A673 (cell line): ENCODE results near the gene ZFPM1. TPM values are rescaled to one million over a fixed set of nuclear protein-coding genes. Genes with fewer than 3 reads are reported as not detected.

ENCODE experiments used
- BruUV-seq: library from RNA; stranded (reverse); fragments of 400-500 nt; replicated peaks from 2 replicates; lab custom pipeline; 2021; lab: Mats Ljungman, UMichigan
- CTCF ChIA-PET: fragments of 300-600 bp; sonication (Branson Sonifier 250); formaldehyde crosslinking; loops from one replicate; lab custom pipeline; 2022; ENCODE audit warnings: antibody characterized with exemption; lab: Charles Lee
- POLR2A ChIA-PET: fragments of 300-600 bp; sonication (Branson Sonifier 250); formaldehyde crosslinking; loops from one replicate; lab custom pipeline; 2022; ENCODE audit warnings: antibody characterized with exemption; ENCODE audit not compliant: low non-redundant PET; lab: Charles Lee
- DNase-seq: peaks from one replicate; pipeline ENCODE4 v3.0.0-alpha.2; 2015; ENCODE audit warnings: low spot score
- H3K27ac ChIP-seq: fragments of 200-600 bp; sonication (generic); 2 replicates; pipeline ENCODE4 v1.5.1; 2016; ENCODE audit warnings: mixed run types, low read depth, mild to moderate bottlenecking, mixed read lengths, antibody characterized with exemption, low read length; ENCODE audit not compliant: poor library complexity, severe bottlenecking
- H3K27me3 ChIP-seq: fragments of 200-600 bp; sonication (generic); replicated peaks from 2 replicates; pipeline ENCODE4 v1.6.1; 2017; ENCODE audit warnings: mixed run types, low read depth, mild to moderate bottlenecking, mixed read lengths, antibody characterized with exemption, low read length; ENCODE audit not compliant: insufficient read depth, poor library complexity
- H3K36me3 ChIP-seq: fragments of 200-600 bp; sonication (generic); 2 replicates; pipeline ENCODE4 v1.6.1; 2016; ENCODE audit warnings: mixed run types, mild to moderate bottlenecking, mixed read lengths, antibody characterized with exemption, low read length; ENCODE audit not compliant: insufficient read depth, poor library complexity, severe bottlenecking
- H3K4me1 ChIP-seq: fragments of 200-600 bp; sonication (generic); 2 replicates; pipeline ENCODE4 v1.6.1; 2017; ENCODE audit warnings: mixed run types, mild to moderate bottlenecking, mixed read lengths, antibody characterized with exemption, low read length; ENCODE audit not compliant: insufficient read depth, poor library complexity, severe bottlenecking
- H3K4me3 ChIP-seq: fragments of 200-600 bp; sonication (generic); 2 replicates; pipeline ENCODE4 v1.5.1; 2016; ENCODE audit warnings: low read depth, mixed run types, mild to moderate bottlenecking, mixed read lengths, low read length; ENCODE audit not compliant: poor library complexity, severe bottlenecking
- H3K9me3 ChIP-seq: fragments of 200-600 bp; sonication (generic); 2 replicates; pipeline ENCODE4 v1.6.1; 2016; ENCODE audit warnings: mixed run types, low read depth, mild to moderate bottlenecking, mixed read lengths, antibody characterized with exemption, low read length; ENCODE audit not compliant: poor library complexity, severe bottlenecking
- CTCF ChIP-seq: fragments of 300-800, 200-600 bp; sonication (generic); conservative IDR thresholded peaks from 2 replicates; pipeline ENCODE4 v1.5.1; 2017; ENCODE audit warnings: low read depth, mild to moderate bottlenecking, antibody characterized with exemption, low read length, moderate library complexity, mixed read lengths
- EZH2 ChIP-seq: fragments of 200-600 bp; sonication (generic); IDR thresholded peaks from 2 replicates; pipeline ENCODE4 v1.6.1; 2017; ENCODE audit warnings: borderline replicate concordance, low read depth, mild to moderate bottlenecking, mixed read lengths, antibody characterized with exemption, low read length; ENCODE audit not compliant: poor library complexity, severe bottlenecking
- intact Hi-C: fragments of 100-400 bp; cut with micrococcal nuclease; formaldehyde crosslinking; loops from one replicate; pipeline ENCODE4 v1.10.0; 2022; ENCODE audit not compliant: unreplicated experiment
- total RNA-seq: library from RNA; stranded (reverse); gene quantifications from 2 replicates; pipeline ENCODE4 v1.2.3, GENCODE V29; 2021

Gene ZFPM1
- total RNA-seq, 1 experiment from 2014 or later, result 5.6 TPM

- no peaks in the 10 kb centered on the region for H3K36me3 ChIP-seq
- no peak for TF ChIP-seq CTCF
- TF ChIP-seq EZH2, result no peak
- ChIA-PET CTCF (interaction anchor here (0.6 kb wide), 1 partner anchor 61 kb away, joined by 3 read pairs; no protein-coding TSS in a partner anchor), POLR2A (no interaction called here)
- no peak for DNase-seq
- no TSS peak for BruUV-seq
- H3K4me3 ChIP-seq, result no peak overlapping the region
- H3K4me1 ChIP-seq, result peaks cover 11% of the 10 kb centered on the region
- intact Hi-C loops, result no loop called here
- no peak overlapping the region for H3K27ac ChIP-seq
- H3K9me3 ChIP-seq, result no peaks in the 10 kb centered on the region
- H3K27me3 ChIP-seq, result no peaks in the 10 kb centered on the region
These were observed 51.7 kb downstream of the ZFPM1 start for GRCh38 chr16:88504489-88505404.

GRCh38 chr16:88505405-88506082, 52.5 kb downstream of the ZFPM1 start:
- peaks cover 19% of the 10 kb centered on the region for H3K4me1 ChIP-seq
- no peak for TF ChIP-seq EZH2
- peak; percentile 79 for TF ChIP-seq CTCF
- intact Hi-C loops, result no loop called here
- BruUV-seq, result no TSS peak
- ChIA-PET CTCF (no interaction called here), POLR2A (no interaction called here)
- peak; percentile 76 for DNase-seq
- H3K9me3 ChIP-seq, result no peaks in the 10 kb centered on the region
- no peak overlapping the region for H3K4me3 ChIP-seq
- H3K36me3 ChIP-seq, result no peaks in the 10 kb centered on the region
- H3K27ac ChIP-seq, result no peak overlapping the region
- no peaks in the 10 kb centered on the region for H3K27me3 ChIP-seq

- BruUV-seq, result no TSS peak
- Histone ChIP-seq H3K27ac (no peak overlapping the region), H3K36me3 (no peaks in the 10 kb centered on the region), H3K9me3 (no peaks in the 10 kb centered on the region), H3K4me1 (peaks cover 24% of the 10 kb centered on the region), H3K27me3 (no peaks in the 10 kb centered on the region), H3K4me3 (no peak overlapping the region)
- no peak for DNase-seq
- TF ChIP-seq EZH2 (no peak), CTCF (no peak)
- ChIA-PET CTCF (no interaction called here), POLR2A (no interaction called here)
- intact Hi-C loops, result no loop called here
These were observed 53.6 kb downstream of the ZFPM1 start for GRCh38 chr16:88506723-88507122.
